ENCODE data around the gene DOC2B. TPM values are rescaled to one million over a fixed set of nuclear protein-coding genes. Genes with fewer than 3 reads are reported as not detected.
A peak's percentile ranks its signal among the peaks of the same experiment; 100 is the strongest.

Gene DOC2B
- total RNA-seq, 1 experiment from 2014 or later, result 15.2 TPM

- ChIA-PET CTCF (no interaction called here), POLR2A (no interaction called here), RAD21 (ENCODE audit: low non-redundant PET in 1 of 2, low total read pairs in 2 of 2, uncharacterized antibody in 2 of 2, unreplicated experiment in 2 of 2) (no interaction called here)
- H3K27me3 ChIP-seq (ENCODE audit: insufficient read depth, low read length), result no peaks in the 10 kb centered on the region
- H3K36me3 ChIP-seq (ENCODE audit: control insufficient read depth in 1 of 2, insufficient read depth in 2 of 2, low read length in 2 of 2), result no peaks in the 10 kb centered on the region
- no peaks in the 10 kb centered on the region for H4K20me1 ChIP-seq (ENCODE audit: insufficient read depth)
- H3K79me2 ChIP-seq (ENCODE audit: insufficient read depth, low read length), result no peaks in the 10 kb centered on the region
- H3K4me2 ChIP-seq (ENCODE audit: low read length), result no peak overlapping the region
- peak; percentile 67 for ATAC-seq
- no peak overlapping the region for H3K9ac ChIP-seq (ENCODE audit: low read length)
- H3K9me3 ChIP-seq (ENCODE audit: control insufficient read depth in 1 of 2, insufficient read depth in 1 of 2, low read depth in 1 of 2, low read length in 2 of 2), result no peaks in the 10 kb centered on the region
- H3K4me1 ChIP-seq (ENCODE audit: control insufficient read depth in 1 of 2, insufficient read depth in 2 of 2, low read length in 2 of 2), result no peaks in the 10 kb centered on the region
- no peaks in the 10 kb centered on the region for H3K9me2 ChIP-seq (ENCODE audit: insufficient read depth)
- H2AFZ ChIP-seq (ENCODE audit: low read depth, low read length, poor library complexity, severe bottlenecking), result no peak overlapping the region
- H3K27ac ChIP-seq (ENCODE audit: low read depth, low read length), result no peak overlapping the region
- no peak for DNase-seq (ENCODE audit: low read depth, low spot score)
- TF ChIP-seq ATF3 (IDR thresholded peaks at IDR 0.05), result no peak
- no peak for TF ChIP-seq FOSL1 (IDR thresholded peaks at IDR 0.05; ENCODE audit: low read depth)
- TF ChIP-seq RAD21 (IDR thresholded peaks at IDR 0.05; ENCODE audit: low read depth), result peak; percentile 66
- no peak for TF ChIP-seq YY1 (IDR thresholded peaks at IDR 0.05; ENCODE audit: extremely low read depth, insufficient replicate concordance, low read depth, low read length)
- TF ChIP-seq POLR2AphosphoS5 (IDR thresholded peaks at IDR 0.05; ENCODE audit: low read depth, low read length), result no peak
- TF ChIP-seq EGR1 (IDR thresholded peaks at IDR 0.05; ENCODE audit: low read depth), result no peak
- no peak for TF ChIP-seq CEBPB (IDR thresholded peaks at IDR 0.05; ENCODE audit: low read depth)
- no peak for TF ChIP-seq ZFX (IDR thresholded peaks at IDR 0.05)
- TF ChIP-seq EZH2 (IDR thresholded peaks at IDR 0.05), result no peak
- peak; percentile 31 to 39 (median 35); a peak in 3 of 6 replicates for TF ChIP-seq CTCF (IDR thresholded peaks at IDR 0.05 in 2 of 3, conservative IDR thresholded peaks at IDR 0.05 in 1 of 3; ENCODE audit: borderline replicate concordance in 1 of 3, insufficient read depth in 1 of 3, low read depth in 2 of 3, low read length in 2 of 3)
- no peak for TF ChIP-seq TCF7L2 (IDR thresholded peaks at IDR 0.05; ENCODE audit: borderline replicate concordance, extremely low read depth, insufficient read depth, insufficient read length)
- H3K4me3 ChIP-seq (replicated peaks in 1 of 2; ENCODE audit: low read depth in 1 of 2, low read length in 2 of 2), result no peak overlapping the region
- intact Hi-C loops (cut with micrococcal nuclease), result no loop called here
- BruUV-seq (replicated peaks), result no TSS peak
Measured at GRCh38 chr17:164303-165235, 16.9 kb downstream of the DOC2B start.

Data from HCT116 (cell line).